RPMI8226 (cell line): Measurements from ENCODE around the gene LRBA.
"Not testable (repeated sequence)": the region's sequence is repeated elsewhere in the genome, so short reads cannot be mapped to it uniquely, and the experiment has no call there.

Source experiments
- DNase-seq: peaks from one replicate; pipeline ENCODE4 v3.0.0-alpha.2; 2015

LRBA gene

GRCh38 chr4:150581641-150582051 is 433.4 kb downstream of the LRBA start:
- DNase-seq, result no peak

GRCh38 chr4:150581056-150581605 is 434.0 kb downstream of the LRBA start:
- no peak for DNase-seq

GRCh38 chr4:150580306-150580705 is 434.8 kb downstream of the LRBA start:
- no peak for DNase-seq

- DNase-seq, result no peak
Measured at GRCh38 chr4:150579551-150580234, 435.4 kb downstream of the LRBA start.

- DNase-seq, result no peak
Measured at GRCh38 chr4:150578745-150579501, 436.2 kb downstream of the LRBA start.

GRCh38 chr4:150577796-150578195 is 437.3 kb downstream of the LRBA start:
- DNase-seq, result no peak

GRCh38 chr4:150574678-150575077 is 440.4 kb downstream of the LRBA start:
- no peak for DNase-seq

GRCh38 chr4:150573534-150573933 is 441.6 kb downstream of the LRBA start:
- no peak for DNase-seq

- no peak for DNase-seq
Measured at GRCh38 chr4:150572704-150573504, 442.2 kb downstream of the LRBA start.

GRCh38 chr4:150570862-150571261 is 444.2 kb downstream of the LRBA start:
- DNase-seq, result no peak

GRCh38 chr4:150569998-150570535 is 445.0 kb downstream of the LRBA start:
- DNase-seq, result no peak

- no peak for DNase-seq
Measured at GRCh38 chr4:150569384-150569987, 445.6 kb downstream of the LRBA start.

GRCh38 chr4:150567070-150567469 is 448.0 kb downstream of the LRBA start:
- no peak for DNase-seq

- DNase-seq, result not testable (repeated sequence)
Measured at GRCh38 chr4:150564967-150565366, 450.1 kb downstream of the LRBA start.

GRCh38 chr4:150562751-150563150 is 452.3 kb downstream of the LRBA start:
- no peak for DNase-seq

- DNase-seq, result no peak
Measured at GRCh38 chr4:150562250-150562649, 452.8 kb downstream of the LRBA start.

GRCh38 chr4:150561143-150561737 is 453.8 kb downstream of the LRBA start:
- DNase-seq, result no peak

- DNase-seq, result not testable (repeated sequence)
Measured at GRCh38 chr4:150557811-150558210, 457.3 kb downstream of the LRBA start.

- no peak for DNase-seq
Measured at GRCh38 chr4:150547154-150547838, 467.8 kb downstream of the LRBA start.

- DNase-seq, result no peak
Measured at GRCh38 chr4:150546286-150546685, 468.8 kb downstream of the LRBA start.

- DNase-seq, result no peak
Measured at GRCh38 chr4:150543042-150543441, 472.0 kb downstream of the LRBA start.

- DNase-seq, result no peak
Measured at GRCh38 chr4:150541681-150542080, 473.4 kb downstream of the LRBA start.
